IPS-15b (cell line): ENCODE results near the gene KCNMB2.

Source experiments
- H3K27me3 ChIP-seq: one replicate; pipeline ENCODE4 v1.6.1; 2013; ENCODE audit warnings: low read length; ENCODE audit not compliant: control insufficient read depth, insufficient read depth
- H3K36me3 ChIP-seq: one replicate; pipeline ENCODE4 v1.6.1; 2013; ENCODE audit warnings: low read length; ENCODE audit not compliant: control insufficient read depth, insufficient read depth
- H3K4me1 ChIP-seq: one replicate; pipeline ENCODE4 v1.6.1; 2013; ENCODE audit warnings: mild to moderate bottlenecking, low read length; ENCODE audit not compliant: control insufficient read depth, insufficient read depth
- H3K4me3 ChIP-seq: one replicate; pipeline ENCODE4 v1.5.1; 2013; ENCODE audit warnings: low read depth, low read length
- H3K9ac ChIP-seq: one replicate; pipeline ENCODE4 v1.6.1; 2013; ENCODE audit warnings: low read depth, mild to moderate bottlenecking, low read length
- H3K9me3 ChIP-seq: one replicate; pipeline ENCODE4 v1.6.1; 2013; ENCODE audit warnings: mild to moderate bottlenecking, low read length; ENCODE audit not compliant: control insufficient read depth, insufficient read depth

The KCNMB2 gene

DNA sequence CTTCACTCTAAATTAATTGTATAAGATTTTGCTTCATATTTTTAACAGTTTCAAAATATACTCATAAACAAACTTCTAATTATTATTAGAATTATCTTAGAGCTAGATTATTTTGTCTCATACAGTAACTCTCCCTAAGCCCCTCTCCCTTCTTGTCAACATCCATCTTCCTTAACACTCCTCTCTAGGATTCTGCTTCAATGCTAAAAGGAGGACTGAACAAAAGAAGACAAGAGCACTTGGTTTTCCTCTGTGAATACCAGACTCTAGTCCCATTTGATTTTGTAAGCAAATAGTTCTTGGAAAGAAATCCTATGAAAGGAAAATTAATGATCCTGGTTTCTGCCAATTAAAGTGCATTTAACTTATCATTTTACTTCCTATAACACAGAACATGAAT is 91.8 kb downstream of the KCNMB2 start:
- H3K4me1 ChIP-seq, result no peaks in the 10 kb centered on the region
- no peaks in the 10 kb centered on the region for H3K27me3 ChIP-seq
- H3K4me3 ChIP-seq, result no peak overlapping the region
- H3K9me3 ChIP-seq, result no peaks in the 10 kb centered on the region
- no peaks in the 10 kb centered on the region for H3K36me3 ChIP-seq
- no peak overlapping the region for H3K9ac ChIP-seq

GRCh38 chr3:178629430-178630178 is 93.4 kb downstream of the KCNMB2 start:
- H3K9ac ChIP-seq, result no peak overlapping the region

DNA sequence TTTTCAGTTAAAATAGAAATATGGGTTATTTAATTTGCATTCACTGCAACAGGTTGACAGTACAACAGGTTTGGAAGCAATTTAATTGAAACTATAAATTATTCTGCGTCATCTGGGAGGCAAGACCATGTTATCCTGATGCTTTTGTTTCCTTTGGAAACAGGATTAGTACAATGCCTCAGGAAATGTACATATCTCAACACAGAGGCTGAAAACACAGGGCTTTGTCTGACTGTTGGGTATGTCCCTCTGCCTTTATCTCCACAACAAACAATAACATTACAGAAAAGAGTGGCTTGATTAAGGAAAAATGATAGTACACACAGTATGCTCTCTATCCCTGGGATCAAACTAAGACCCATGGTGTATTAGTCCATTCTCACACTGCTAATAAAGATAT is 95.7 kb downstream of the KCNMB2 start:
- Histone ChIP-seq H3K4me3 (no peak overlapping the region), H3K4me1 (no peaks in the 10 kb centered on the region), H3K36me3 (no peaks in the 10 kb centered on the region), H3K9ac (no peak overlapping the region), H3K9me3 (no peaks in the 10 kb centered on the region), H3K27me3 (no peaks in the 10 kb centered on the region)

More at GRCh38 chr3:178629430-178630178, 93.4 kb downstream of the KCNMB2 start:
- Histone ChIP-seq H3K4me3 (no peak overlapping the region), H3K27me3 (no peaks in the 10 kb centered on the region), H3K36me3 (no peaks in the 10 kb centered on the region), H3K9me3 (no peaks in the 10 kb centered on the region), H3K4me1 (no peaks in the 10 kb centered on the region)

DNA sequence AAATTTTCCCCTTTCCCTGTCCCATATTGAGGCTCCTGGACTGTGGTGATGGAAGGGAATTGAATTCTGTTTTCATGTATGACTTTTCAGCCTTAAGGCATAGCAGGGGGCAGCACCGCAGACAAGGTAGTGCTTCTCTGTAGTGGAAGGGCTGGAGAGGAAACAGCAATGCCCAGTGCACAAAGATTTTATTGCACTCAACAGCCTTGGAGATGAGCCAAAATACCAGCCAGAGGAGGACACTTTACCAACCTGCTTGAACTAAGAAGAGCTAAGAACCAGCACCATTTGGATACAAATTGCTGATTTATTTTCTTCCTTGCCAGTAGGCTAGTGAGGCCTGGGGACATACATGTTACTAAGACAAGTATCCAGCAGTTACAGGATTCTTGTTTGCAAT is 98.7 kb downstream of the KCNMB2 start:
- Histone ChIP-seq H3K36me3 (no peaks in the 10 kb centered on the region), H3K9ac (no peak overlapping the region)

GRCh38 chr3:178637802-178638201 is 101.6 kb downstream of the KCNMB2 start:
- Histone ChIP-seq H3K4me1 (no peaks in the 10 kb centered on the region), H3K9ac (no peak overlapping the region), H3K4me3 (no peak overlapping the region), H3K36me3 (no peaks in the 10 kb centered on the region), H3K27me3 (no peaks in the 10 kb centered on the region), H3K9me3 (no peaks in the 10 kb centered on the region)

More for the DNA sequence above, 98.7 kb downstream of the KCNMB2 start:
- Histone ChIP-seq H3K27me3 (no peaks in the 10 kb centered on the region), H3K9me3 (no peaks in the 10 kb centered on the region), H3K4me1 (no peaks in the 10 kb centered on the region), H3K4me3 (no peak overlapping the region)

GRCh38 chr3:178645503-178645902 is 109.3 kb downstream of the KCNMB2 start:
- Histone ChIP-seq H3K4me3 (no peak overlapping the region), H3K9ac (no peak overlapping the region), H3K27me3 (no peaks in the 10 kb centered on the region), H3K9me3 (no peaks in the 10 kb centered on the region), H3K36me3 (no peaks in the 10 kb centered on the region), H3K4me1 (no peaks in the 10 kb centered on the region)

- Histone ChIP-seq H3K27me3 (no peaks in the 10 kb centered on the region), H3K4me3 (no peak overlapping the region), H3K36me3 (no peaks in the 10 kb centered on the region), H3K9me3 (no peaks in the 10 kb centered on the region), H3K9ac (no peak overlapping the region), H3K4me1 (no peaks in the 10 kb centered on the region)
These were observed 110.1 kb downstream of the KCNMB2 start for GRCh38 chr3:178646186-178646862.

GRCh38 chr3:178655488-178655887 is 119.3 kb downstream of the KCNMB2 start:
- no peaks in the 10 kb centered on the region for H3K36me3 ChIP-seq
- no peak overlapping the region for H3K4me3 ChIP-seq
- no peaks in the 10 kb centered on the region for H3K27me3 ChIP-seq
- H3K9me3 ChIP-seq, result no peaks in the 10 kb centered on the region
- H3K4me1 ChIP-seq, result no peaks in the 10 kb centered on the region
- H3K9ac ChIP-seq, result no peak overlapping the region

DNA sequence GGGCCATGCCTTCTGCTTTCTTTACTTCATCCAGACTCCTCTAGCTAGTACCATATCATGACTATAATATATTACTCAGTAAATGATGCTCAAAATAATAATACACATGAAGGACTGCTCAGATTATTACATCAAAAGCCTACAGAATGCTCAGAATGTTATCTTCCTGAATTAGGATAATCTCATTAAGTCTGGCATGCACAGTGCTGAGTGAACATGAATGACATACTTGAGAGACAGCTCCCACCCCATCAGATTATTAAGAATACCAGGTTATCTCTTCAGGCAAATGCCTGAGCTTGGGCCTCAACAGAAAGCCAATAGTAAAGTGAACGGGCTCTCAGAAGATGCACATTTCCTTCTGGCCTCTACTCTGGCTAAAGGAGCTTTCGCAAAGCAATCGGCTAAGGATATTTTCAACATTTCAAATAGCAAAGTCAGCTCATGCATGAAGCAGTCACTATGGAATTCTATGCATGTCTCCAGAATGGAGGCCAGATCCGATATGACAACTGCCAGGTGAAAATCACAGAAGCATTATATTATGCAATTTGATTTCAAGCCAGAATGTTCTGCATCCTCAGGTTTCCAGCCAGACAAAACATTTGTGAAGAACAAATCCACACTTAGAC is 122.6 kb downstream of the KCNMB2 start:
- Histone ChIP-seq H3K27me3 (no peaks in the 10 kb centered on the region), H3K4me1 (no peaks in the 10 kb centered on the region), H3K4me3 (no peak overlapping the region), H3K9me3 (no peaks in the 10 kb centered on the region), H3K36me3 (no peaks in the 10 kb centered on the region), H3K9ac (no peak overlapping the region)

- Histone ChIP-seq H3K4me3 (no peak overlapping the region), H3K4me1 (no peaks in the 10 kb centered on the region), H3K9me3 (no peaks in the 10 kb centered on the region), H3K27me3 (no peaks in the 10 kb centered on the region), H3K36me3 (no peaks in the 10 kb centered on the region), H3K9ac (no peak overlapping the region)
These were observed 127.1 kb downstream of the KCNMB2 start for GRCh38 chr3:178663201-178663934.

DNA sequence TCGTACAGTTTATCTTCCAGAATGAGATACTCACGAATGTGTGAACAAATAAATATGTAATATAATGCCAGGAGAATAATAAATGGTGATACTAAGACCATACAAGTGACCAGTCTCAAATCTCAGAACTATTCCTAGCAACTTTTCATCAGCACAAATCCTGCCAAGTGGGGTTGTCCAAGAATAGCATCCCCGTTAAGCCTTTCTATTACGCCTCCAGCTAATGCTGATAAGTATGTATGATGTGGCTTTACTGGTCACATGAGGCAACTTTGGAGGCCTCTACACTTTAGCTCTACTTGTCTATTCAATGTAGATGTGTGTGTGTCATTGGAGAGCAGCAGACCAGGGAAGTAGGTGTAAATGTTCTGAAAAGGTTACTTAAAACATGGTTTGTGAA is 129.5 kb downstream of the KCNMB2 start:
- Histone ChIP-seq H3K27me3 (no peaks in the 10 kb centered on the region), H3K9ac (no peak overlapping the region), H3K4me1 (no peaks in the 10 kb centered on the region), H3K9me3 (no peaks in the 10 kb centered on the region), H3K4me3 (no peak overlapping the region), H3K36me3 (no peaks in the 10 kb centered on the region)
